HCT116 (cell line): ENCODE measurements around the gene SH3GLB2.

Experiments
- EZH2 ChIP-seq: fragments of 200-600 bp; sonication (generic); IDR thresholded peaks from 2 replicates; pipeline ENCODE4 v1.6.1; 2017; ENCODE audit warnings: antibody characterized with exemption, mixed run types
- POLR2A ChIP-seq: IDR thresholded peaks from 2 replicates; pipeline ENCODE4 v1.7.0; 2011; ENCODE audit warnings: borderline replicate concordance; ENCODE audit not compliant: insufficient read depth, insufficient read length; ENCODE audit errors: extremely low read depth
- TF ChIP-seq, protein P1 (sequence below), 3 experiments: fragments of 200-600 bp in 1 of 3; sonication (generic) in 1 of 3; IDR thresholded peaks in 2 of 3; conservative IDR thresholded peaks in 1 of 3; 2 replicates each; pipeline ENCODE4 v1.5.1; 2012 to 2017; ENCODE audit warnings: low read depth in 2 of 3, low read length in 2 of 3, antibody characterized with exemption in 1 of 3, borderline replicate concordance in 1 of 3, control low read depth in 1 of 3, mild to moderate bottlenecking in 1 of 3, mixed read lengths in 1 of 3, mixed run types in 1 of 3, moderate library complexity in 1 of 3; ENCODE audit not compliant: insufficient read depth in 1 of 3

DNA sequence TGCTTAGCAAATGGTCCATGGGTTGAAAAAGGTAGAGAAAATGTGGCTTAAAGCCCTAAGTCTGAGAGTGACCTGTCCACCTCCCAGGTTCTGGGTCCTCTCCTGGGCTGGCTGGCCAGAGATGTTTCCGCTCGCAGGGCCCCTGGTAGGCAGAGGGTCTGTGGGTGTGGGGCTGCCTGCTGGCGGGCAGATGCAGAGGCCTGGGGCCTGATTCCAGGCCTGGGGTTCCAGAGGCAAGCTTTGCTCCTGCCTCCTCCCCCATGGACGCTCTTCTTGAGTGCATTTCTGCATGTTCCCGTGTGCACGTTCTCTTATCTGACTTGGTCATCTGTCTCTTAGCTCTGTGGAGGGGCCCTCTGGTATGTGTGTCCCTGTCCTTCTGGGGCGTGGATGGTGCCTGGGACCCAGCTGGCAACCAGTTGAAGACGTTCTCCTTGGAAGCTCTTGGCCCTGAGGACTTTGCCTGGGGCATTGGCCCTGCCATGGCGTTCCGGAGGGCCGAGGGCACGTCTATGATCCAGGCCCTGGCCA, 12.0 kb upstream of the SH3GLB2 start:
- TF ChIP-seq, protein P1, sequence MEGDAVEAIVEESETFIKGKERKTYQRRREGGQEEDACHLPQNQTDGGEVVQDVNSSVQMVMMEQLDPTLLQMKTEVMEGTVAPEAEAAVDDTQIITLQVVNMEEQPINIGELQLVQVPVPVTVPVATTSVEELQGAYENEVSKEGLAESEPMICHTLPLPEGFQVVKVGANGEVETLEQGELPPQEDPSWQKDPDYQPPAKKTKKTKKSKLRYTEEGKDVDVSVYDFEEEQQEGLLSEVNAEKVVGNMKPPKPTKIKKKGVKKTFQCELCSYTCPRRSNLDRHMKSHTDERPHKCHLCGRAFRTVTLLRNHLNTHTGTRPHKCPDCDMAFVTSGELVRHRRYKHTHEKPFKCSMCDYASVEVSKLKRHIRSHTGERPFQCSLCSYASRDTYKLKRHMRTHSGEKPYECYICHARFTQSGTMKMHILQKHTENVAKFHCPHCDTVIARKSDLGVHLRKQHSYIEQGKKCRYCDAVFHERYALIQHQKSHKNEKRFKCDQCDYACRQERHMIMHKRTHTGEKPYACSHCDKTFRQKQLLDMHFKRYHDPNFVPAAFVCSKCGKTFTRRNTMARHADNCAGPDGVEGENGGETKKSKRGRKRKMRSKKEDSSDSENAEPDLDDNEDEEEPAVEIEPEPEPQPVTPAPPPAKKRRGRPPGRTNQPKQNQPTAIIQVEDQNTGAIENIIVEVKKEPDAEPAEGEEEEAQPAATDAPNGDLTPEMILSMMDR (IDR thresholded peaks at IDR 0.05 in 2 of 3, conservative IDR thresholded peaks at IDR 0.05 in 1 of 3; ENCODE audit: borderline replicate concordance in 1 of 3, insufficient read depth in 1 of 3, low read depth in 2 of 3, low read length in 2 of 3) = no peak
- TF ChIP-seq EZH2 = no peak
- no peak for TF ChIP-seq POLR2A
